Sigmoid colon (tissue), 7 donors: Measurements from ENCODE around the gene PRR19. TPM values are rescaled to one million over a fixed set of nuclear protein-coding genes. Genes with fewer than 3 reads are reported as not detected.
A peak's percentile ranks its signal among the peaks of the same experiment; 100 is the strongest.

Experiments
- DNase-seq: peaks from one replicate; pipeline ENCODE4 v3.0.0-alpha.2; 2019
- H3K27ac ChIP-seq, 4 donors: fragments of 200-600 bp; sonication (generic); one replicate each; pipeline ENCODE4 v1.5.1; 2016 to 2019; ENCODE audit warnings: mild to moderate bottlenecking in 1 of 4
- H3K27me3 ChIP-seq, 3 donors: fragments of 200-600 bp; sonication (generic); one replicate each; pipeline ENCODE4 v1.5.1; 2019; ENCODE audit warnings: mild to moderate bottlenecking in 1 of 3
- H3K36me3 ChIP-seq, 4 donors: fragments of 200-600 bp; sonication (generic); one replicate each; pipeline ENCODE4 v1.5.1; 2016 to 2019
- H3K4me1 ChIP-seq, 4 donors: fragments of 200-600 bp; sonication (generic); one replicate each; pipeline ENCODE4 v1.5.1; 2017 to 2019
- H3K4me3 ChIP-seq, 4 donors: fragments of 200-600 bp; sonication (generic); one replicate each; pipeline ENCODE4 v1.5.1; 2017 to 2019; ENCODE audit warnings: mild to moderate bottlenecking in 2 of 4, moderate library complexity in 1 of 4
- H3K9me3 ChIP-seq, 4 donors: fragments of 200-600 bp in 3 of 4; sonication (generic) in 3 of 4; one replicate each; pipeline versions ENCODE4 v1.5.1 to v1.6.1; 2013 to 2019
- CTCF ChIP-seq, 4 experiments: fragments of 450-650 bp in 3 of 4; fragments of 200-600 bp in 1 of 4; IDR thresholded peaks; one replicate each; pipeline ENCODE4 v1.5.1; 2016 to 2019; ENCODE audit warnings: antibody characterized with exemption in 4 of 4, mild to moderate bottlenecking in 3 of 4, moderate library complexity in 2 of 4
- EP300 ChIP-seq, 4 donors: sonication (generic); formaldehyde crosslinking; IDR thresholded peaks; one replicate each; pipeline ENCODE4 v1.6.1; 2017; ENCODE audit warnings: antibody characterized with exemption in 4 of 4
- POLR2A ChIP-seq, 2 donors: fragments of 450-650 bp; IDR thresholded peaks; one replicate each; pipeline ENCODE4 v1.6.1; 2016; ENCODE audit warnings: antibody characterized with exemption in 2 of 2, mild to moderate bottlenecking in 2 of 2, moderate library complexity in 2 of 2
- POLR2AphosphoS5 ChIP-seq, 4 donors: sonication (generic); formaldehyde crosslinking; IDR thresholded peaks; one replicate each; pipeline ENCODE4 v1.6.1; 2017; ENCODE audit warnings: antibody characterized with exemption in 4 of 4
- WGBS, 2 donors: extraction: QIAGEN DNeasy Blood & Tissue Kit; methylation state at CpG; one replicate each; pipeline ENCODE4 v1.1.7; 2013; 5-methylcytosine and 5-hydroxymethylcytosine counted together
- intact Hi-C: fragments of 100-400 bp; cut with DNase I; formaldehyde crosslinking; loops from one replicate; pipeline ENCODE4 v1.15.1; 2023
- polyA plus RNA-seq, 3 donors: library from polyadenylated mRNA; stranded (reverse); fragments of 200-250 nt; gene quantifications; one replicate each; pipeline ENCODE4 v1.2.3, GENCODE V29; 2013
- total RNA-seq, 4 donors: library from RNA; depleted of rRNA; stranded (reverse); fragments of >200 nt; gene quantifications; one replicate each; pipeline ENCODE4 v1.1.0, GENCODE V29; 2016
- donor health status: healthy with polysubstance abuse.
- donor health status: Bipolar disorder and iron deficiency.
- donor health status: healthy.

Gene PRR19
- total RNA-seq (not detected), polyA plus RNA-seq (under 1 TPM in 2 of 3 donors, not detected in 1; 0.69 to 0.79 TPM)

GRCh38 chr19:42301646-42302203 is at the start of gene PRR19:
PRR19 (plus strand) TSS chr19:42302132; CDS start chr19:42309585, 7,453 bp downstream.
- DNase-seq, result no peak
- H3K9me3 ChIP-seq, result no peaks in the 10 kb centered on the region
- H3K4me1 ChIP-seq, result peaks cover 0 to 23% (median 11%) of the 10 kb centered on the region in 4 donors
- H3K4me3 ChIP-seq, result peak within 1 kb of the TSS; percentile 46 to 60 (median 52)
- no peaks in the 10 kb centered on the region for H3K27me3 ChIP-seq
- WGBS, 2 donors, result 3 to 5% methylated on average over 21 of the region's 21 CpGs
- TF ChIP-seq POLR2AphosphoS5 (IDR thresholded peaks at IDR 0.05) (no peak), POLR2A (IDR thresholded peaks at IDR 0.05) (no peak), EP300 (IDR thresholded peaks at IDR 0.05) (no peak), CTCF (IDR thresholded peaks at IDR 0.05) (no peak)
- H3K36me3 ChIP-seq, result peaks cover 0 to 4% (median 0%) of the 10 kb centered on the region in 4 donors
- intact Hi-C loops, result no loop called here
- peak within 1 kb of the TSS; percentile 56 to 72 (median 62) for H3K27ac ChIP-seq

- peaks cover 0 to 66% (median 51%) of the 10 kb centered on the region in 4 donors for H3K4me1 ChIP-seq
Measured at GRCh38 chr19:42252365-42253244, 49.3 kb upstream of the PRR19 start.

GRCh38 chr19:42253245-42254088 is 48.5 kb upstream of the PRR19 start:
- WGBS, 2 donors, result 1% methylated on average over 71 of the region's 71 CpGs

More at GRCh38 chr19:42252365-42253244, 49.3 kb upstream of the PRR19 start:
- Histone ChIP-seq H3K4me3 (peak overlapping the region; percentile 84 to 100 (median 98)), H3K27ac (peak overlapping the region; percentile 99 to 100 (median 100)), H3K36me3 (peaks cover 14 to 22% (median 17%) of the 10 kb centered on the region in 4 donors), H3K9me3 (no peaks in the 10 kb centered on the region), H3K27me3 (no peaks in the 10 kb centered on the region)
- peak; percentile 91 for DNase-seq
- no peak for TF ChIP-seq EP300 (IDR thresholded peaks at IDR 0.05)
- no peak for TF ChIP-seq POLR2A (IDR thresholded peaks at IDR 0.05)
- no peak for TF ChIP-seq CTCF (IDR thresholded peaks at IDR 0.05)
- TF ChIP-seq POLR2AphosphoS5 (IDR thresholded peaks at IDR 0.05), result peak in 3 of 4 donors; percentile 26 to 54 (median 37)
- intact Hi-C loops, result no loop called here
- WGBS, 2 donors, result 16 to 31% methylated on average over 27 of the region's 27 CpGs

GRCh38 chr19:42254089-42254849 is 47.7 kb upstream of the PRR19 start:
- DNase-seq, result peak; percentile 91
- intact Hi-C loops, result loop anchor here (2.0 kb wide), 1 partner anchor 27 kb away; no protein-coding TSS in a partner anchor
- Histone ChIP-seq H3K27me3 (no peaks in the 10 kb centered on the region), H3K4me1 (peaks cover 0 to 58% (median 47%) of the 10 kb centered on the region in 4 donors), H3K36me3 (peaks cover 3 to 9% (median 7%) of the 10 kb centered on the region in 4 donors), H3K9me3 (no peaks in the 10 kb centered on the region), H3K27ac (peak overlapping the region; percentile 99 to 100 (median 100)), H3K4me3 (peak overlapping the region; percentile 84 to 100 (median 98))
- peak; percentile 45 to 76 (median 70) for TF ChIP-seq POLR2AphosphoS5 (IDR thresholded peaks at IDR 0.05)
- no peak for TF ChIP-seq CTCF (IDR thresholded peaks at IDR 0.05)
- peak in 1 of 2 donors; percentile 29 for TF ChIP-seq POLR2A (IDR thresholded peaks at IDR 0.05)
- no peak for TF ChIP-seq EP300 (IDR thresholded peaks at IDR 0.05)
- 0 to 1% methylated on average over 69 to 70 of the region's 70 CpGs for WGBS, 2 donors

More at GRCh38 chr19:42253245-42254088, 48.5 kb upstream of the PRR19 start:
- H3K4me3 ChIP-seq, result peak overlapping the region; percentile 84 to 100 (median 98)
- peaks cover 0 to 63% (median 51%) of the 10 kb centered on the region in 4 donors for H3K4me1 ChIP-seq
- TF ChIP-seq EP300 (IDR thresholded peaks at IDR 0.05), result no peak
- peak in 1 of 2 donors; percentile 15 for TF ChIP-seq POLR2A (IDR thresholded peaks at IDR 0.05)
- TF ChIP-seq POLR2AphosphoS5 (IDR thresholded peaks at IDR 0.05), result peak; percentile 53 to 76 (median 64)
- H3K27me3 ChIP-seq, result no peaks in the 10 kb centered on the region
- intact Hi-C loops, result loop anchor here (2.0 kb wide), 1 partner anchor 27 kb away; no protein-coding TSS in a partner anchor
- peaks cover 11 to 17% (median 15%) of the 10 kb centered on the region in 4 donors for H3K36me3 ChIP-seq
- no peaks in the 10 kb centered on the region for H3K9me3 ChIP-seq
- H3K27ac ChIP-seq, result peak overlapping the region; percentile 99 to 100 (median 100)
- peak; percentile 89 for DNase-seq
